Dendritic cell treated with granulocyte-macrophage colony-stimulating factor and Interleukin-4, amounts not matched to agents 40 ng/mL and 50 ng/mL, for 4 days (primary cell): Measurements from ENCODE around the gene CCDC7.
"Not testable (repeated sequence)": the region's sequence is repeated elsewhere in the genome, so short reads cannot be mapped to it uniquely, and the experiment has no call there.

Experiments used
- H3K27ac Mint-ChIP-seq: one replicate; pipeline ENCODE4 v1.8.0; 2022; ENCODE audit warnings: mild to moderate bottlenecking, mixed read lengths
- H3K27me3 Mint-ChIP-seq: one replicate; pipeline ENCODE4 v1.8.0; 2022; ENCODE audit warnings: mild to moderate bottlenecking, mixed read lengths
- H3K36me3 Mint-ChIP-seq: one replicate; pipeline ENCODE4 v1.8.0; 2022; ENCODE audit warnings: low read depth, mixed read lengths
- H3K4me1 Mint-ChIP-seq: one replicate; pipeline ENCODE4 v1.8.0; 2022; ENCODE audit warnings: low read depth, mixed read lengths
- H3K4me3 Mint-ChIP-seq: one replicate; pipeline ENCODE4 v1.8.0; 2022; ENCODE audit warnings: mild to moderate bottlenecking, moderate library complexity, mixed read lengths
- H3K9me3 Mint-ChIP-seq: one replicate; pipeline ENCODE4 v1.8.0; 2022; ENCODE audit warnings: mixed read lengths
- intact Hi-C: fragments of 100-400 bp; cut with micrococcal nuclease; formaldehyde crosslinking; loops from one replicate; pipeline ENCODE4 v1.15.0; 2022

Gene CCDC7

GRCh38 chr10:32746869-32747268 is 300.9 kb downstream of the CCDC7 start:
- H3K27ac Mint-ChIP-seq, result no peak overlapping the region
- peaks cover 35% of the 10 kb centered on the region for H3K9me3 Mint-ChIP-seq

GRCh38 chr10:32751582-32751981 is 305.6 kb downstream of the CCDC7 start:
- Mint-ChIP-seq H3K4me3 (no peak overlapping the region), H3K36me3 (no peaks in the 10 kb centered on the region)
- intact Hi-C loops, result no loop called here

More at GRCh38 chr10:32746869-32747268, 300.9 kb downstream of the CCDC7 start:
- intact Hi-C loops, result no loop called here
- Mint-ChIP-seq H3K36me3 (no peaks in the 10 kb centered on the region), H3K4me1 (no peaks in the 10 kb centered on the region), H3K27me3 (no peaks in the 10 kb centered on the region), H3K4me3 (no peak overlapping the region)

GRCh38 chr10:32754900-32755299 is 309.0 kb downstream of the CCDC7 start:
- peaks cover 36% of the 10 kb centered on the region for H3K9me3 Mint-ChIP-seq
- intact Hi-C loops, H3K4me1 Mint-ChIP-seq, H3K27me3 Mint-ChIP-seq, H3K4me3 Mint-ChIP-seq, H3K27ac Mint-ChIP-seq, H3K36me3 Mint-ChIP-seq: not testable (repeated sequence)

More at GRCh38 chr10:32751582-32751981, 305.6 kb downstream of the CCDC7 start:
- Mint-ChIP-seq H3K9me3 (peaks cover 32% of the 10 kb centered on the region), H3K27me3 (no peaks in the 10 kb centered on the region), H3K27ac (no peak overlapping the region), H3K4me1 (no peaks in the 10 kb centered on the region)

GRCh38 chr10:32771217-32771616 is 325.3 kb downstream of the CCDC7 start:
- H3K9me3 Mint-ChIP-seq, result peaks cover 68% of the 10 kb centered on the region
- H3K27ac Mint-ChIP-seq, result no peak overlapping the region
- H3K36me3 Mint-ChIP-seq, result no peaks in the 10 kb centered on the region
- intact Hi-C loops, result no loop called here
- H3K4me3 Mint-ChIP-seq, result no peak overlapping the region
- H3K4me1 Mint-ChIP-seq, result no peaks in the 10 kb centered on the region
- H3K27me3 Mint-ChIP-seq, result no peaks in the 10 kb centered on the region

GRCh38 chr10:32773105-32773504 is 327.2 kb downstream of the CCDC7 start:
- no peaks in the 10 kb centered on the region for H3K27me3 Mint-ChIP-seq
- no peaks in the 10 kb centered on the region for H3K36me3 Mint-ChIP-seq
- H3K4me1 Mint-ChIP-seq, result no peaks in the 10 kb centered on the region
- peaks cover 60% of the 10 kb centered on the region for H3K9me3 Mint-ChIP-seq
- intact Hi-C loops, result no loop called here
- H3K27ac Mint-ChIP-seq, result no peak overlapping the region
- H3K4me3 Mint-ChIP-seq, result no peak overlapping the region

GRCh38 chr10:32786968-32787367 is 341.0 kb downstream of the CCDC7 start:
- Mint-ChIP-seq H3K27me3 (no peaks in the 10 kb centered on the region), H3K4me1 (no peaks in the 10 kb centered on the region), H3K4me3 (no peak overlapping the region), H3K27ac (no peak overlapping the region), H3K9me3 (peaks cover 9% of the 10 kb centered on the region), H3K36me3 (no peaks in the 10 kb centered on the region)
- intact Hi-C loops, result no loop called here

- Mint-ChIP-seq H3K4me1 (no peaks in the 10 kb centered on the region), H3K27ac (no peak overlapping the region), H3K36me3 (no peaks in the 10 kb centered on the region), H3K9me3 (peaks cover 9% of the 10 kb centered on the region), H3K4me3 (no peak overlapping the region), H3K27me3 (no peaks in the 10 kb centered on the region)
- intact Hi-C loops, result no loop called here
These were observed 341.8 kb downstream of the CCDC7 start for GRCh38 chr10:32787690-32788284.

- Mint-ChIP-seq H3K27ac (no peak overlapping the region), H3K4me3 (no peak overlapping the region), H3K9me3 (peaks cover 9% of the 10 kb centered on the region), H3K27me3 (no peaks in the 10 kb centered on the region), H3K36me3 (no peaks in the 10 kb centered on the region), H3K4me1 (no peaks in the 10 kb centered on the region)
- intact Hi-C loops, result no loop called here
These were observed 342.4 kb downstream of the CCDC7 start for GRCh38 chr10:32788359-32788758.

- Mint-ChIP-seq H3K27ac (no peak overlapping the region), H3K9me3 (peaks cover 9% of the 10 kb centered on the region), H3K4me3 (no peak overlapping the region), H3K27me3 (no peaks in the 10 kb centered on the region), H3K4me1 (no peaks in the 10 kb centered on the region), H3K36me3 (no peaks in the 10 kb centered on the region)
- intact Hi-C loops, result no loop called here
These were observed 344.5 kb downstream of the CCDC7 start for GRCh38 chr10:32790483-32790882.

GRCh38 chr10:32793033-32793432 is 347.1 kb downstream of the CCDC7 start:
- no peak overlapping the region for H3K4me3 Mint-ChIP-seq
- no peaks in the 10 kb centered on the region for H3K4me1 Mint-ChIP-seq
- H3K27me3 Mint-ChIP-seq, result no peaks in the 10 kb centered on the region
- intact Hi-C loops, result no loop called here
- no peaks in the 10 kb centered on the region for H3K9me3 Mint-ChIP-seq
- no peaks in the 10 kb centered on the region for H3K36me3 Mint-ChIP-seq
- no peak overlapping the region for H3K27ac Mint-ChIP-seq

GRCh38 chr10:32795598-32796183 is 349.8 kb downstream of the CCDC7 start:
- Mint-ChIP-seq H3K4me1 (no peaks in the 10 kb centered on the region), H3K27me3 (no peaks in the 10 kb centered on the region), H3K9me3 (no peaks in the 10 kb centered on the region), H3K27ac (no peak overlapping the region), H3K4me3 (no peak overlapping the region), H3K36me3 (no peaks in the 10 kb centered on the region)
- intact Hi-C loops, result loop anchor here (1.0 to 5.0 kb wide), 2 partner anchors 213 to 362 kb away; no protein-coding TSS in a partner anchor

- intact Hi-C loops, result loop anchor here (5.0 kb wide), 1 partner anchor 360 kb away; no protein-coding TSS in a partner anchor
- not testable (repeated sequence) for H3K4me1 Mint-ChIP-seq, H3K4me3 Mint-ChIP-seq, H3K36me3 Mint-ChIP-seq, H3K9me3 Mint-ChIP-seq, H3K27ac Mint-ChIP-seq, H3K27me3 Mint-ChIP-seq
These were observed 351.5 kb downstream of the CCDC7 start for GRCh38 chr10:32797393-32797792.

GRCh38 chr10:32846974-32847373 is 401.0 kb downstream of the CCDC7 start:
- H3K4me1 Mint-ChIP-seq, result no peaks in the 10 kb centered on the region
- H3K27me3 Mint-ChIP-seq, result no peaks in the 10 kb centered on the region
- intact Hi-C loops, result no loop called here
- H3K4me3 Mint-ChIP-seq, result no peak overlapping the region
- H3K9me3 Mint-ChIP-seq, result peaks cover under 1% of the 10 kb centered on the region
- no peak overlapping the region for H3K27ac Mint-ChIP-seq
- no peaks in the 10 kb centered on the region for H3K36me3 Mint-ChIP-seq

GRCh38 chr10:32851301-32851700 is 405.4 kb downstream of the CCDC7 start:
- no peaks in the 10 kb centered on the region for H3K36me3 Mint-ChIP-seq
- H3K27me3 Mint-ChIP-seq, result no peaks in the 10 kb centered on the region
- intact Hi-C loops, result no loop called here
- no peaks in the 10 kb centered on the region for H3K4me1 Mint-ChIP-seq
- no peaks in the 10 kb centered on the region for H3K9me3 Mint-ChIP-seq
- no peak overlapping the region for H3K27ac Mint-ChIP-seq
- H3K4me3 Mint-ChIP-seq, result no peak overlapping the region

GRCh38 chr10:32854435-32854834 is 408.5 kb downstream of the CCDC7 start:
- Mint-ChIP-seq H3K4me3 (no peak overlapping the region), H3K36me3 (no peaks in the 10 kb centered on the region), H3K4me1 (no peaks in the 10 kb centered on the region), H3K9me3 (peaks cover 6% of the 10 kb centered on the region), H3K27me3 (no peaks in the 10 kb centered on the region), H3K27ac (no peak overlapping the region)
- intact Hi-C loops, result no loop called here
